ENCODE measurements around the gene GMCL2. TPM values are rescaled to one million over a fixed set of nuclear protein-coding genes. Genes with fewer than 3 reads are reported as not detected.

GMCL2 gene
- total RNA-seq, 1 donor from 2014 or later, result not detected

- no peaks in the 10 kb centered on the region for H3K27me3 ChIP-seq (ENCODE audit: control insufficient read depth, insufficient read depth, low read length)
- peaks cover 34% of the 10 kb centered on the region for H3K36me3 ChIP-seq (ENCODE audit: control insufficient read depth, insufficient read depth, low read length)
- H3K4me3 ChIP-seq (ENCODE audit: low read depth, low read length), result no peak overlapping the region
- no peak for DNase-seq (ENCODE audit: low read depth)
- FAIRE-seq, result no peak
- no peak for TF ChIP-seq CTCF (IDR thresholded peaks at IDR 0.05; ENCODE audit: insufficient read depth, low read length, severe bottlenecking)
Observed at GRCh38 chr5:178214160-178214803, 27.1 kb upstream of the GMCL2 start.

GRCh38 chr5:178213748-178214151, 26.6 kb upstream of the GMCL2 start:
- peaks cover 38% of the 10 kb centered on the region for H3K36me3 ChIP-seq (ENCODE audit: control insufficient read depth, insufficient read depth, low read length)
- no peak overlapping the region for H3K4me3 ChIP-seq (ENCODE audit: low read depth, low read length)

GRCh38 chr5:178213003-178213461, 25.9 kb upstream of the GMCL2 start:
- FAIRE-seq (no peak), DNase-seq (ENCODE audit: low read depth) (no peak)
- no peak overlapping the region for H3K4me3 ChIP-seq (ENCODE audit: low read depth, low read length)
- no peak for TF ChIP-seq CTCF (IDR thresholded peaks at IDR 0.05; ENCODE audit: insufficient read depth, low read length, severe bottlenecking)
- H3K27me3 ChIP-seq (ENCODE audit: control insufficient read depth, insufficient read depth, low read length), result no peaks in the 10 kb centered on the region
- peaks cover 38% of the 10 kb centered on the region for H3K36me3 ChIP-seq (ENCODE audit: control insufficient read depth, insufficient read depth, low read length)

More at GRCh38 chr5:178213748-178214151, 26.6 kb upstream of the GMCL2 start:
- no peaks in the 10 kb centered on the region for H3K27me3 ChIP-seq (ENCODE audit: control insufficient read depth, insufficient read depth, low read length)
- DNase-seq (ENCODE audit: low read depth) (no peak), FAIRE-seq (no peak)
- no peak for TF ChIP-seq CTCF (IDR thresholded peaks at IDR 0.05; ENCODE audit: insufficient read depth, low read length, severe bottlenecking)

- Histone ChIP-seq H3K27me3 (ENCODE audit: control insufficient read depth, insufficient read depth, low read length) (no peaks in the 10 kb centered on the region), H3K4me3 (ENCODE audit: low read depth, low read length) (no peak overlapping the region), H3K36me3 (ENCODE audit: control insufficient read depth, insufficient read depth, low read length) (peaks cover 40% of the 10 kb centered on the region)
- FAIRE-seq, result no peak
- no peak for DNase-seq (ENCODE audit: low read depth)
- TF ChIP-seq CTCF (IDR thresholded peaks at IDR 0.05; ENCODE audit: insufficient read depth, low read length, severe bottlenecking), result no peak
Observed at GRCh38 chr5:178212241-178213002, 25.3 kb upstream of the GMCL2 start.

GRCh38 chr5:178211095-178212048, 24.2 kb upstream of the GMCL2 start:
- DNase-seq (ENCODE audit: low read depth) (no peak), FAIRE-seq (no peak)
- no peak overlapping the region for H3K4me3 ChIP-seq (ENCODE audit: low read depth, low read length)
- H3K27me3 ChIP-seq (ENCODE audit: control insufficient read depth, insufficient read depth, low read length), result no peaks in the 10 kb centered on the region
- TF ChIP-seq CTCF (IDR thresholded peaks at IDR 0.05; ENCODE audit: insufficient read depth, low read length, severe bottlenecking), result no peak
- peaks cover 45% of the 10 kb centered on the region for H3K36me3 ChIP-seq (ENCODE audit: control insufficient read depth, insufficient read depth, low read length)
